H1 (cell line): Measurements from ENCODE around the gene PABPN1. TPM values are rescaled to one million over a fixed set of nuclear protein-coding genes. Genes with fewer than 3 reads are reported as not detected.

ENCODE experiments used
- CTCF ChIA-PET: fragments of 300-600 bp; sonication (Branson Sonifier 250); formaldehyde crosslinking; loops from one replicate; lab custom pipeline; 2021; ENCODE audit not compliant: partially characterized antibody; lab: Charles Lee
- POLR2A ChIA-PET: fragments of 300-600 bp; sonication (Branson Sonifier 250); formaldehyde crosslinking; loops from one replicate; lab custom pipeline; 2021; ENCODE audit warnings: inconsistent platforms; ENCODE audit not compliant: partially characterized antibody; lab: Charles Lee
- DNase-seq, 2 experiments: peaks; one replicate each; pipeline versions ENCODE4 v3.0.0 to v3.0.0-alpha.2; 2010 to 2022; ENCODE audit warnings: low spot score in 2 of 2, low read depth in 1 of 2, mixed read lengths in 1 of 2
- FAIRE-seq: peaks from 2 replicates; lab custom pipeline; 2011; peaks lifted over from hg19 to GRCh38; lab: Jason Lieb, UNC
- H2AFZ ChIP-seq: 2 replicates; pipeline ENCODE4 v1.8.1; 2012; ENCODE audit warnings: low read length, inconsistent platforms
- H2AK5ac ChIP-seq: 2 replicates; pipeline ENCODE4 v1.6.1; 2013; ENCODE audit warnings: low read depth, low read length
- H2BK120ac ChIP-seq: replicated peaks from 2 replicates; pipeline ENCODE3; 2013; ENCODE audit warnings: low read depth, low read length, inconsistent platforms
- H2BK12ac ChIP-seq: 2 replicates; pipeline ENCODE4 v1.6.1; 2013; ENCODE audit warnings: low read depth, low read length
- H2BK15ac ChIP-seq: 2 replicates; pipeline ENCODE4 v1.6.1; 2013; ENCODE audit warnings: low read length
- H2BK20ac ChIP-seq: 2 replicates; pipeline ENCODE4 v1.6.1; 2013; ENCODE audit warnings: low read length
- H2BK5ac ChIP-seq: 2 replicates; pipeline ENCODE4 v1.6.1; 2013; ENCODE audit warnings: low read depth, low read length
- H3K14ac ChIP-seq: 2 replicates; pipeline ENCODE4 v1.6.1; 2013; ENCODE audit warnings: inconsistent platforms; ENCODE audit not compliant: insufficient read length
- H3K18ac ChIP-seq: 2 replicates; pipeline ENCODE4 v1.6.1; 2013; ENCODE audit warnings: low read length; ENCODE audit errors: extremely low read depth
- H3K23ac ChIP-seq: 2 replicates; pipeline ENCODE4 v1.6.1; 2013; ENCODE audit warnings: inconsistent platforms; ENCODE audit not compliant: insufficient read length
- H3K23me2 ChIP-seq: 2 replicates; pipeline ENCODE4 v1.6.1; 2013; ENCODE audit warnings: low read depth, low read length
- H3K27ac ChIP-seq: 2 replicates; pipeline ENCODE4 v1.6.1; 2011; ENCODE audit warnings: low read depth, low read length, inconsistent platforms
- H3K27me3 ChIP-seq, 4 experiments: replicated peaks in 1 of 4; 1 replicate in 1 of 4; 2 replicates in 3 of 4; pipeline versions ENCODE4 v1.6.1 to v1.8.1; 2011 to 2013; ENCODE audit warnings: low read length in 3 of 4, mild to moderate bottlenecking in 3 of 4, inconsistent platforms in 2 of 4, mixed read lengths in 2 of 4, moderate library complexity in 1 of 4; ENCODE audit not compliant: control insufficient read depth in 3 of 4, insufficient read depth in 3 of 4; ENCODE audit errors: extremely low read depth in 1 of 4
- H3K36me3 ChIP-seq, 4 experiments: 2 replicates each; pipeline versions ENCODE4 v1.6.1 to v1.8.1; 2011 to 2013; ENCODE audit warnings: mild to moderate bottlenecking in 4 of 4, low read length in 3 of 4, moderate library complexity in 2 of 4, control low read depth in 1 of 4, inconsistent platforms in 1 of 4; ENCODE audit not compliant: insufficient read depth in 4 of 4, control insufficient read depth in 2 of 4
- H3K4ac ChIP-seq: replicated peaks from 2 replicates; pipeline ENCODE3; 2013; ENCODE audit warnings: low read length, low read depth, mixed read lengths, inconsistent platforms; ENCODE audit not compliant: insufficient read length
- H3K4me1 ChIP-seq, 4 experiments: replicated peaks in 1 of 4; 1 replicate in 1 of 4; 2 replicates in 3 of 4; pipeline versions ENCODE4 v1.6.1 to v1.8.1; 2011 to 2013; ENCODE audit warnings: low read length in 3 of 4, inconsistent platforms in 2 of 4, mixed read lengths in 1 of 4; ENCODE audit not compliant: insufficient read depth in 4 of 4, control insufficient read depth in 3 of 4
- H3K4me2 ChIP-seq, 2 experiments: 2 replicates each; pipeline versions ENCODE4 v1.6.1 to v1.8.1; 2011 to 2013; ENCODE audit warnings: low read depth in 2 of 2, low read length in 2 of 2, control low read depth in 1 of 2, inconsistent platforms in 1 of 2, mild to moderate bottlenecking in 1 of 2; ENCODE audit not compliant: insufficient read depth in 1 of 2
- H3K4me3 ChIP-seq, 4 experiments: fragments of 200-600, 300-600 bp in 1 of 4; sonication (generic), shearing (Covaris generic), sonication (Bioruptor Twin) in 1 of 4; 2 replicates each; pipeline versions ENCODE4 v1.5.1 to v1.8.1; 2011 to 2016; ENCODE audit warnings: low read length in 4 of 4, low read depth in 3 of 4, control low read depth in 2 of 4, inconsistent platforms in 2 of 4, mild to moderate bottlenecking in 2 of 4, mixed read lengths in 1 of 4, moderate library complexity in 1 of 4; ENCODE audit not compliant: insufficient read depth in 2 of 4; ENCODE audit errors: extremely low read depth in 1 of 4
- H3K56ac ChIP-seq: replicated peaks from 2 replicates; pipeline ENCODE3; 2013; ENCODE audit warnings: low read depth, mild to moderate bottlenecking, mixed read lengths, low read length, inconsistent platforms; ENCODE audit not compliant: insufficient read length
- H3K79me1 ChIP-seq: 2 replicates; pipeline ENCODE4 v1.6.1; 2013; ENCODE audit warnings: low read depth, low read length, control low read depth
- H3K79me2 ChIP-seq, 2 experiments: 2 replicates each; pipeline versions ENCODE4 v1.6.1 to v1.8.1; 2012 to 2013; ENCODE audit warnings: low read length in 2 of 2, mild to moderate bottlenecking in 2 of 2, inconsistent platforms in 1 of 2; ENCODE audit not compliant: insufficient read depth in 2 of 2, control insufficient read depth in 1 of 2
- H3K9ac ChIP-seq, 4 experiments: replicated peaks in 1 of 4; 1 replicate in 1 of 4; 2 replicates in 3 of 4; pipeline versions ENCODE4 v1.6.1 to v1.8.1; 2011 to 2013; ENCODE audit warnings: low read depth in 3 of 4, low read length in 3 of 4, control low read depth in 2 of 4, mild to moderate bottlenecking in 2 of 4, moderate library complexity in 2 of 4, inconsistent platforms in 1 of 4; ENCODE audit errors: extremely low read depth in 1 of 4
- H3K9me3 ChIP-seq, 2 experiments: 2 replicates each; pipeline versions ENCODE4 v1.6.1 to v1.8.1; 2012 to 2013; ENCODE audit warnings: mild to moderate bottlenecking in 2 of 2, moderate library complexity in 2 of 2, control low read depth in 1 of 2, inconsistent platforms in 1 of 2, low read depth in 1 of 2, low read length in 1 of 2, mixed read lengths in 1 of 2; ENCODE audit not compliant: insufficient read depth in 2 of 2
- H4K20me1 ChIP-seq, 2 experiments: replicated peaks in 1 of 2; 2 replicates each; pipeline versions ENCODE3 to v1.8.1; 2011 to 2013; ENCODE audit warnings: inconsistent platforms in 2 of 2, low read length in 2 of 2, mild to moderate bottlenecking in 1 of 2; ENCODE audit not compliant: insufficient read depth in 2 of 2, control insufficient read depth in 1 of 2
- H4K5ac ChIP-seq: 2 replicates; pipeline ENCODE4 v1.6.1; 2013; ENCODE audit warnings: low read length, low read depth, mixed read lengths, inconsistent platforms; ENCODE audit not compliant: insufficient read length
- H4K8ac ChIP-seq: 2 replicates; pipeline ENCODE4 v1.8.0; 2013; ENCODE audit warnings: mild to moderate bottlenecking, moderate library complexity, low read length, inconsistent platforms; ENCODE audit not compliant: insufficient read depth; ENCODE audit errors: extremely low read depth
- H4K91ac ChIP-seq: replicated peaks from 2 replicates; pipeline ENCODE3; 2013; ENCODE audit warnings: low read length, mixed read lengths, inconsistent platforms; ENCODE audit not compliant: insufficient read length
- CREB1 ChIP-seq: IDR thresholded peaks from 2 replicates; pipeline ENCODE4 v1.6.1; 2012; ENCODE audit warnings: inconsistent platforms
- CTBP2 ChIP-seq: IDR thresholded peaks from 2 replicates; pipeline ENCODE4 v1.7.0; 2011; ENCODE audit warnings: borderline replicate concordance, mild to moderate bottlenecking, moderate library complexity, mixed read lengths, low read length; ENCODE audit not compliant: insufficient read depth, insufficient read length
- EGR1 ChIP-seq: IDR thresholded peaks from 2 replicates; pipeline ENCODE4 v1.6.1; 2011; ENCODE audit warnings: low read depth, low read length, borderline replicate concordance
- EZH2 ChIP-seq: fragments of 200-600 bp; sonication (generic); IDR thresholded peaks from 2 replicates; pipeline ENCODE4 v1.7.1; 2012; ENCODE audit warnings: low read depth, mild to moderate bottlenecking, moderate library complexity, low read length, inconsistent platforms; ENCODE audit not compliant: severe bottlenecking
- HDAC2 ChIP-seq, 2 experiments: fragments of 300-600 bp in 1 of 2; sonication (generic) in 1 of 2; IDR thresholded peaks; 2 replicates each; pipeline ENCODE4 v1.6.1; 2011 to 2012; ENCODE audit warnings: low read depth in 2 of 2, low read length in 2 of 2, mild to moderate bottlenecking in 2 of 2, moderate library complexity in 2 of 2, borderline replicate concordance in 1 of 2, inconsistent platforms in 1 of 2
- HDAC6 ChIP-seq: IDR thresholded peaks from one replicate; pipeline ENCODE4 v1.7.1; 2012; ENCODE audit warnings: low read depth, mild to moderate bottlenecking, inconsistent platforms, low read length, moderate library complexity
- KDM5A ChIP-seq: fragments of 200-600 bp; IDR thresholded peaks from 2 replicates; pipeline ENCODE4 v1.7.1; 2012; ENCODE audit warnings: mild to moderate bottlenecking, low read length, inconsistent platforms, mixed read lengths
- SIX5 ChIP-seq: IDR thresholded peaks from 2 replicates; pipeline ENCODE4 v1.6.1; 2011; ENCODE audit warnings: mild to moderate bottlenecking, low read depth, low read length
- SP1 ChIP-seq: IDR thresholded peaks from 2 replicates; pipeline ENCODE4 v1.6.1; 2011; ENCODE audit warnings: low read depth, low read length
- WGBS, 2 experiments: shearing (Covaris generic) in 1 of 2; methylation state at CpG; one replicate each; pipeline versions ENCODE4 v1.1.6 to v1.1.7; 2013 to 2015; ENCODE audit warnings: low lambda C conversion rate in 2 of 2, mixed read lengths in 2 of 2, inconsistent platforms in 1 of 2, low coverage in 1 of 2, missing lambda C conversion rate in 1 of 2; ENCODE audit not compliant: insufficient replicate concordance in 2 of 2, insufficient coverage in 1 of 2, insufficient read length in 1 of 2; ENCODE audit errors: extremely low coverage in 1 of 2, missing lambda C conversion rate in 1 of 2; 5-methylcytosine and 5-hydroxymethylcytosine counted together
- polyA plus RNA-seq, 7 experiments: library from polyadenylated mRNA; depleted of rRNA in 3 of 7; stranded (reverse) in 5 of 7; unstranded in 2 of 7; fragments of >200 nt in 5 of 7; fragments of 200-250 nt in 2 of 7; gene quantifications; 1 replicate in 5 of 7; 2 replicates in 1 of 7; 4 replicates in 1 of 7; pipeline versions ENCODE4 v1.2.1 to v1.2.3, GENCODE V29; 2011 to 2013; ENCODE audit warnings: missing spikeins in 2 of 7, mixed read lengths in 2 of 7
- total RNA-seq: library from RNA; stranded (reverse); fragmentation: NEBNext Ultra II Directional; extraction: Animal tissue kit (Norgen Biotek cat#: 25700); gene quantifications from 2 replicates; pipeline ENCODE4 v1.2.1, GENCODE V29; 2021
- TF ChIP-seq, protein P1 (sequence below): IDR thresholded peaks from 2 replicates; pipeline ENCODE4 v1.6.1; 2012; ENCODE audit warnings: low read length, inconsistent platforms

Gene PABPN1
- total and polyA plus RNA-seq, 2 of the 8 experiments (the other 6 are each of a cell fraction or from before 2014, with no cell fraction given), result 300 to 331 TPM

- H3K4me2 ChIP-seq, result no peak overlapping the region
- DNase-seq (no peak), FAIRE-seq (peak; percentile 45)
- no peak overlapping the region for H2AFZ ChIP-seq
- no peak overlapping the region for H3K18ac ChIP-seq
- no peaks in the 10 kb centered on the region for H3K79me1 ChIP-seq
- POLR2A ChIA-PET, result interaction anchor here (0.9 to 3.7 kb wide), 4 partner anchors 10 to 23 kb away, joined by 4 to 25 read pairs (median 13); partner anchors contain the start of gene PABPN1
- H4K91ac ChIP-seq, result no peak overlapping the region
- H3K9ac ChIP-seq, result no peak overlapping the region
- no peak overlapping the region for H3K4me3 ChIP-seq
- H4K5ac ChIP-seq, result no peak overlapping the region
- H2BK5ac ChIP-seq, result no peak overlapping the region
- no peak overlapping the region for H3K56ac ChIP-seq
- no peak overlapping the region for H3K27ac ChIP-seq
- no peaks in the 10 kb centered on the region for H3K27me3 ChIP-seq
- H3K23me2 ChIP-seq, result no peaks in the 10 kb centered on the region
- peaks cover 5 to 14% of the 10 kb centered on the region in 2 experiments for H3K9me3 ChIP-seq
- no peak overlapping the region for H3K23ac ChIP-seq
- H2BK12ac ChIP-seq, result no peak overlapping the region
- H3K4ac ChIP-seq, result no peak overlapping the region
- H4K20me1 ChIP-seq, result no peaks in the 10 kb centered on the region
- H3K14ac ChIP-seq, result no peak overlapping the region
- no peak overlapping the region for H4K8ac ChIP-seq
- 79% methylated on average over 3 of the region's 3 CpGs; no CpG with 5 or more reads in 1 of the 2 experiments for WGBS, 2 experiments
- H2AK5ac ChIP-seq, result no peak overlapping the region
- no peak overlapping the region for H2BK15ac ChIP-seq
- no peaks in the 10 kb centered on the region for H3K79me2 ChIP-seq
- H2BK120ac ChIP-seq, result no peak overlapping the region
- no peaks in the 10 kb centered on the region for H3K36me3 ChIP-seq
- CTCF ChIA-PET, result interaction anchor here (0.7 to 5.9 kb wide), 14 partner anchors 8 to 112 kb away, joined by 3 to 69 read pairs (median 10); partner anchors contain the start of gene BCL2L2
- H2BK20ac ChIP-seq, result no peak overlapping the region
- H3K4me1 ChIP-seq, result peaks cover 0 to 4% (median 1%) of the 10 kb centered on the region in 4 experiments; a peak in 3 of 7 replicates
- TF ChIP-seq KDM5A, result no peak
- TF ChIP-seq HDAC2 (IDR thresholded peaks at IDR 0.05; ENCODE audit: borderline replicate concordance in 1 of 2, low read depth in 2 of 2, low read length in 2 of 2), result no peak
- no peak for TF ChIP-seq SP1
- no peak for TF ChIP-seq CREB1
- no peak for TF ChIP-seq SIX5
- no peak for TF ChIP-seq CTBP2
- TF ChIP-seq HDAC6, result no peak
- TF ChIP-seq EGR1, result no peak
- TF ChIP-seq, protein P1, sequence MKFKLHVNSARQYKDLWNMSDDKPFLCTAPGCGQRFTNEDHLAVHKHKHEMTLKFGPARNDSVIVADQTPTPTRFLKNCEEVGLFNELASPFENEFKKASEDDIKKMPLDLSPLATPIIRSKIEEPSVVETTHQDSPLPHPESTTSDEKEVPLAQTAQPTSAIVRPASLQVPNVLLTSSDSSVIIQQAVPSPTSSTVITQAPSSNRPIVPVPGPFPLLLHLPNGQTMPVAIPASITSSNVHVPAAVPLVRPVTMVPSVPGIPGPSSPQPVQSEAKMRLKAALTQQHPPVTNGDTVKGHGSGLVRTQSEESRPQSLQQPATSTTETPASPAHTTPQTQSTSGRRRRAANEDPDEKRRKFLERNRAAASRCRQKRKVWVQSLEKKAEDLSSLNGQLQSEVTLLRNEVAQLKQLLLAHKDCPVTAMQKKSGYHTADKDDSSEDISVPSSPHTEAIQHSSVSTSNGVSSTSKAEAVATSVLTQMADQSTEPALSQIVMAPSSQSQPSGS, result no peak
- TF ChIP-seq EZH2, result no peak
Measured at GRCh38 chr14:23344481-23344880, 23.2 kb downstream of the PABPN1 start.
